Stimulated activated CD8-positive, alpha-beta memory T cell treated with anti-CD3 and anti-CD28 coated beads, Interleukin-15, amount 100 ng/mL, for 24 hours (primary cell): ENCODE data around the gene FAM174C.
"Not testable (repeated sequence)": the region's sequence is repeated elsewhere in the genome, so short reads cannot be mapped to it uniquely, and the experiment has no call there.

Experiments used
- DNase-seq: peaks from one replicate; pipeline ENCODE4 v3.0.0-alpha.2; 2020; ENCODE audit warnings: low read depth

FAM174C gene

GRCh38 chr19:1237027-1237659 is 38.2 kb upstream of the FAM174C start:
- DNase-seq: no peak

GRCh38 chr19:1237754-1238368 is 37.5 kb upstream of the FAM174C start, which contains the start of gene CBARP:
CBARP (minus strand) TSS chr19:1238005; CDS start chr19:1236100, 1,905 bp downstream.
- no peak for DNase-seq

GRCh38 chr19:1238369-1239303 is 36.7 kb upstream of the FAM174C start:
- DNase-seq: no peak

- DNase-seq: no peak
These were observed 35.9 kb upstream of the FAM174C start for GRCh38 chr19:1239420-1239795.

GRCh38 chr19:1239796-1240737 is 35.3 kb upstream of the FAM174C start:
- peak; percentile 91 for DNase-seq

- DNase-seq: no peak
These were observed 34.4 kb upstream of the FAM174C start for GRCh38 chr19:1240925-1241324.

GRCh38 chr19:1241417-1242095 is 33.8 kb upstream of the FAM174C start, which contains the start of gene ATP5F1D:
ATP5F1D (plus strand) TSS chr19:1241751; CDS start chr19:1241851, 100 bp downstream.
- peak; percentile 79 for DNase-seq

- no peak for DNase-seq
These were observed 31.3 kb upstream of the FAM174C start for GRCh38 chr19:1243768-1244692.

- no peak for DNase-seq
These were observed 30.5 kb upstream of the FAM174C start for GRCh38 chr19:1244693-1245451.

GRCh38 chr19:1245494-1246264 is 29.7 kb upstream of the FAM174C start:
- DNase-seq: no peak

- DNase-seq: not testable (repeated sequence)
These were observed 28.9 kb upstream of the FAM174C start for GRCh38 chr19:1246265-1247087.

GRCh38 chr19:1247748-1248138 is 27.6 kb upstream of the FAM174C start:
- DNase-seq: no peak

GRCh38 chr19:1248139-1248785 is 27.1 kb upstream of the FAM174C start, which contains the start of gene MIDN:
MIDN (plus strand) TSS chr19:1248583; CDS start chr19:1250297, 1,714 bp downstream.
- DNase-seq: no peak

- peak; percentile 70 for DNase-seq
These were observed 26.5 kb upstream of the FAM174C start for GRCh38 chr19:1248786-1249297.

GRCh38 chr19:1249298-1249989 is 25.9 kb upstream of the FAM174C start:
- DNase-seq: peak; percentile 94

- no peak for DNase-seq
These were observed 25.3 kb upstream of the FAM174C start for GRCh38 chr19:1249990-1250436.
